HFFc6 (cell line): ENCODE measurements around the gene RAB25. TPM values are rescaled to one million over a fixed set of nuclear protein-coding genes. Genes with fewer than 3 reads are reported as not detected.
"Not testable (repeated sequence)": the region's sequence is repeated elsewhere in the genome, so short reads cannot be mapped to it uniquely, and the experiment has no call there.

Source experiments
- DNase-seq: peaks from one replicate; pipeline ENCODE4 v3.0.0-alpha.2; 2018
- H3K27ac Mint-ChIP-seq: 2 replicates; pipeline ENCODE4 v1.8.0; 2020; ENCODE audit warnings: mild to moderate bottlenecking, mixed read lengths
- H3K27me3 Mint-ChIP-seq: 2 replicates; pipeline ENCODE4 v1.8.0; 2021; ENCODE audit warnings: mild to moderate bottlenecking, moderate library complexity, mixed read lengths; ENCODE audit not compliant: insufficient read depth
- H3K36me3 Mint-ChIP-seq: 2 replicates; pipeline ENCODE4 v1.8.0; 2021; ENCODE audit warnings: low read depth, mixed read lengths
- H3K4me1 Mint-ChIP-seq: 2 replicates; pipeline ENCODE4 v1.8.0; 2020; ENCODE audit warnings: low read depth, mixed read lengths
- H3K4me3 Mint-ChIP-seq: 2 replicates; pipeline ENCODE4 v1.8.0; 2020; ENCODE audit warnings: mild to moderate bottlenecking, moderate library complexity, mixed read lengths
- H3K9me3 Mint-ChIP-seq: 2 replicates; pipeline ENCODE4 v1.8.0; 2020; ENCODE audit warnings: mild to moderate bottlenecking, mixed read lengths
- CTCF ChIP-seq: fragments of 200-600 bp; sonication (generic); IDR thresholded peaks from 2 replicates; pipeline ENCODE4 v1.5.0; 2021; ENCODE audit warnings: antibody characterized with exemption, mild to moderate bottlenecking
- total RNA-seq, 6 experiments: library from RNA; stranded (reverse); fragmentation: NEBNext Ultra II Directional; extraction: Animal tissue kit (Norgen Biotek cat#: 25700); gene quantifications; 2 replicates in 1 of 6; 3 replicates in 5 of 6; pipeline ENCODE4 v1.2.3, GENCODE V29; 2021

Gene RAB25
- total RNA-seq, 6 experiments from 2014 or later, result not detected

DNA sequence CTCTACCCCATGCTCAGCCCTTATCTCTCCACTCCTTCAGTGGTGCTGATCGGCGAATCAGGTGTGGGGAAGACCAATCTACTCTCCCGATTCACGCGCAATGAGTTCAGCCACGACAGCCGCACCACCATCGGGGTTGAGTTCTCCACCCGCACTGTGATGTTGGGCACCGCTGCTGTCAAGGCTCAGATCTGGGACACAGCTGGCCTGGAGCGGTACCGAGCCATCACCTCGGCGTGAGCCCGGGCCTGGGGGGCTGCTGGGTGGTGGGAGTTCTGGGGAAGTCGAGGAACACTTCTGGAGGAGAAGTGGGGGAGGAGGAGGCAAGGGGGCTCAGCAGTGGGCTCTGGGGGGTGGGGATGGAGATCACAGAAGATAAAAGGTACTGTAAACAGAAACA, 4.9 kb downstream of the RAB25 start:
- H3K4me1 Mint-ChIP-seq, result peaks cover 14% of the 10 kb centered on the region
- no peak for DNase-seq
- no peak for TF ChIP-seq CTCF
- no peak overlapping the region for H3K27ac Mint-ChIP-seq
- peaks cover 1% of the 10 kb centered on the region for H3K27me3 Mint-ChIP-seq
- H3K4me3 Mint-ChIP-seq, result no peak overlapping the region
- H3K9me3 Mint-ChIP-seq, result no peaks in the 10 kb centered on the region
- H3K36me3 Mint-ChIP-seq, result no peaks in the 10 kb centered on the region

DNA sequence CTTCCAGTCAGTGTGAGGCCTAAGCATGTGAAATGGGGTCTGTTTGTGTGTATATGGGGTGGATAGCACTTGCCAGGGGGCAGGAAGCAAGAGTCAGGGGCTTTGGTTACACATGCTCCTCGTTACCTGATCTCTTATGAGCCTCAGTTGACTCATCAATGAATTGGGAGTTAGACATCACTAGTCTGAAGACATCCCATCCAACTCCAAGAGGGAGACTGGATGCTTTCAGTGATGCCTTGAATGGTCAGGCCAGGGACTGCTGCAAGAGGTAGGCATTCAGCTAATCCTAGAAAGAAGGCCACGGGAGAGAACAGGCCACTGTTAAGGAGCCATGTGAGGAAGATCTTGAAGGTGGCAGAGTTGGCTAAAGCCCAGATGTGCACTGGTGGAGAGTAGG, 6.3 kb downstream of the RAB25 start:
- Mint-ChIP-seq H3K27me3 (peaks cover 1% of the 10 kb centered on the region), H3K9me3 (no peaks in the 10 kb centered on the region), H3K4me3 (no peak overlapping the region), H3K27ac (no peak overlapping the region), H3K4me1 (peaks cover 8% of the 10 kb centered on the region), H3K36me3 (no peaks in the 10 kb centered on the region)
- TF ChIP-seq CTCF, result no peak
- DNase-seq, result no peak

GRCh38 chr1:156069490-156070455, 8.8 kb downstream of the RAB25 start:
- no peak overlapping the region for H3K4me3 Mint-ChIP-seq
- H3K4me1 Mint-ChIP-seq, result peaks cover 5% of the 10 kb centered on the region
- DNase-seq, result no peak
- no peaks in the 10 kb centered on the region for H3K9me3 Mint-ChIP-seq
- TF ChIP-seq CTCF, result no peak
- H3K27ac Mint-ChIP-seq, result no peak overlapping the region
- H3K27me3 Mint-ChIP-seq, result peaks cover 3% of the 10 kb centered on the region
- H3K36me3 Mint-ChIP-seq, result no peaks in the 10 kb centered on the region

DNA sequence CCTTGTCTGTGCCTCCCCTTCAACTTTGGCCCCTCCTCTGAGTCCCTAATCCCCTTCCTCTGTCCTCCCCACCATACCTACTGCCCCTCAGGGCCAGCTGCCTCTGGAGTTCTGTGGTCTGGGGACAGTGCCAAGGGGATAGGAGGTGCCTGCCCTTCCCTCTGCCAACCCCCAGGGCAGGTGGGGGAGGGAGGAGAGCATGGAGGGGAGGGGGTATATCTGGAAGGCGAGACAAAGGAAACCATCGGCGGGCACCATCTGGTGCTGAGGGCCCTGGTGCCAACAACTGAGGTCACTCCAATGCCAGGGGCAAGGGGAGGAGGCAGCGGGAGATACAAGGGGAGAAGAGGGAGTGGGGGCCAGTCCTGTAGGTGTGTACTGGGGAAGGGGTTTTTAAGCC, 9.6 kb downstream of the RAB25 start:
- TF ChIP-seq CTCF, result no peak
- Mint-ChIP-seq H3K4me3 (no peak overlapping the region), H3K36me3 (no peaks in the 10 kb centered on the region), H3K27ac (no peak overlapping the region), H3K27me3 (peaks cover 3% of the 10 kb centered on the region), H3K4me1 (peaks cover 9% of the 10 kb centered on the region), H3K9me3 (no peaks in the 10 kb centered on the region)
- no peak for DNase-seq

GRCh38 chr1:156071332-156071816, 10.4 kb downstream of the RAB25 start:
- not testable (repeated sequence) for H3K9me3 Mint-ChIP-seq, H3K27me3 Mint-ChIP-seq, H3K27ac Mint-ChIP-seq, DNase-seq, H3K4me3 Mint-ChIP-seq, H3K36me3 Mint-ChIP-seq
- H3K4me1 Mint-ChIP-seq, result peaks cover 13% of the 10 kb centered on the region

- Mint-ChIP-seq H3K27me3 (peaks cover 3% of the 10 kb centered on the region), H3K27ac (no peak overlapping the region), H3K36me3 (no peaks in the 10 kb centered on the region), H3K9me3 (no peaks in the 10 kb centered on the region), H3K4me1 (peaks cover 11% of the 10 kb centered on the region), H3K4me3 (no peak overlapping the region)
- DNase-seq, result no peak
- TF ChIP-seq CTCF, result no peak
Observed at GRCh38 chr1:156072251-156072650, 11.3 kb downstream of the RAB25 start.
